Measurements from ENCODE around the gene NFATC1.

Gene NFATC1

GRCh38 chr18:79424008-79424565 lies 28.4 kb downstream of the NFATC1 start:
- no peak overlapping the region for H3K9ac ChIP-seq (ENCODE audit: low read length)
- H3K36me3 ChIP-seq (ENCODE audit: control insufficient read depth, insufficient read depth, low read length): no peaks in the 10 kb centered on the region
- H3K4me3 ChIP-seq (ENCODE audit: low read length): no peak overlapping the region
- no peaks in the 10 kb centered on the region for H3K27me3 ChIP-seq (ENCODE audit: control insufficient read depth, insufficient read depth, low read length)
- no peaks in the 10 kb centered on the region for H3K9me3 ChIP-seq (ENCODE audit: control insufficient read depth, low read length)
- no peaks in the 10 kb centered on the region for H3K4me1 ChIP-seq (ENCODE audit: control insufficient read depth, insufficient read depth, low read length)

GRCh38 chr18:79424880-79425568 lies 29.3 kb downstream of the NFATC1 start:
- H3K9me3 ChIP-seq (ENCODE audit: control insufficient read depth, low read length): no peaks in the 10 kb centered on the region
- no peak overlapping the region for H3K4me3 ChIP-seq (ENCODE audit: low read length)
- H3K4me1 ChIP-seq (ENCODE audit: control insufficient read depth, insufficient read depth, low read length): no peaks in the 10 kb centered on the region
- no peak overlapping the region for H3K9ac ChIP-seq (ENCODE audit: low read length)
- no peaks in the 10 kb centered on the region for H3K36me3 ChIP-seq (ENCODE audit: control insufficient read depth, insufficient read depth, low read length)
- no peaks in the 10 kb centered on the region for H3K27me3 ChIP-seq (ENCODE audit: control insufficient read depth, insufficient read depth, low read length)

GRCh38 chr18:79425569-79425886 lies 29.8 kb downstream of the NFATC1 start:
- no peaks in the 10 kb centered on the region for H3K27me3 ChIP-seq (ENCODE audit: control insufficient read depth, insufficient read depth, low read length)
- H3K36me3 ChIP-seq (ENCODE audit: control insufficient read depth, insufficient read depth, low read length): no peaks in the 10 kb centered on the region
- no peaks in the 10 kb centered on the region for H3K9me3 ChIP-seq (ENCODE audit: control insufficient read depth, low read length)
- no peaks in the 10 kb centered on the region for H3K4me1 ChIP-seq (ENCODE audit: control insufficient read depth, insufficient read depth, low read length)
- no peak overlapping the region for H3K4me3 ChIP-seq (ENCODE audit: low read length)
- H3K9ac ChIP-seq (ENCODE audit: low read length): no peak overlapping the region

GRCh38 chr18:79426376-79427300 lies 30.9 kb downstream of the NFATC1 start:
- H3K9ac ChIP-seq (ENCODE audit: low read length): no peak overlapping the region
- no peaks in the 10 kb centered on the region for H3K36me3 ChIP-seq (ENCODE audit: control insufficient read depth, insufficient read depth, low read length)
- no peaks in the 10 kb centered on the region for H3K4me1 ChIP-seq (ENCODE audit: control insufficient read depth, insufficient read depth, low read length)
- no peak overlapping the region for H3K4me3 ChIP-seq (ENCODE audit: low read length)
- H3K9me3 ChIP-seq (ENCODE audit: control insufficient read depth, low read length): no peaks in the 10 kb centered on the region
- H3K27me3 ChIP-seq (ENCODE audit: control insufficient read depth, insufficient read depth, low read length): no peaks in the 10 kb centered on the region

GRCh38 chr18:79427368-79428225 lies 31.9 kb downstream of the NFATC1 start:
- Histone ChIP-seq H3K4me1 (ENCODE audit: control insufficient read depth, insufficient read depth, low read length) (no peaks in the 10 kb centered on the region), H3K27me3 (ENCODE audit: control insufficient read depth, insufficient read depth, low read length) (no peaks in the 10 kb centered on the region), H3K9ac (ENCODE audit: low read length) (no peak overlapping the region), H3K36me3 (ENCODE audit: control insufficient read depth, insufficient read depth, low read length) (no peaks in the 10 kb centered on the region), H3K4me3 (ENCODE audit: low read length) (no peak overlapping the region), H3K9me3 (ENCODE audit: control insufficient read depth, low read length) (no peaks in the 10 kb centered on the region)

- no peak overlapping the region for H3K9ac ChIP-seq (ENCODE audit: low read length)
- no peaks in the 10 kb centered on the region for H3K4me1 ChIP-seq (ENCODE audit: control insufficient read depth, insufficient read depth, low read length)
- H3K27me3 ChIP-seq (ENCODE audit: control insufficient read depth, insufficient read depth, low read length): no peaks in the 10 kb centered on the region
- H3K36me3 ChIP-seq (ENCODE audit: control insufficient read depth, insufficient read depth, low read length): no peaks in the 10 kb centered on the region
- H3K9me3 ChIP-seq (ENCODE audit: control insufficient read depth, low read length): no peaks in the 10 kb centered on the region
- no peak overlapping the region for H3K4me3 ChIP-seq (ENCODE audit: low read length)
These were observed 32.6 kb downstream of the NFATC1 start for GRCh38 chr18:79428287-79428686.

GRCh38 chr18:79429381-79429780 lies 33.7 kb downstream of the NFATC1 start:
- H3K4me3 ChIP-seq (ENCODE audit: low read length): no peak overlapping the region
- H3K4me1 ChIP-seq (ENCODE audit: control insufficient read depth, insufficient read depth, low read length): no peaks in the 10 kb centered on the region
- H3K9ac ChIP-seq (ENCODE audit: low read length): no peak overlapping the region
- no peaks in the 10 kb centered on the region for H3K9me3 ChIP-seq (ENCODE audit: control insufficient read depth, low read length)
- no peaks in the 10 kb centered on the region for H3K27me3 ChIP-seq (ENCODE audit: control insufficient read depth, insufficient read depth, low read length)
- no peaks in the 10 kb centered on the region for H3K36me3 ChIP-seq (ENCODE audit: control insufficient read depth, insufficient read depth, low read length)

- Histone ChIP-seq H3K9me3 (ENCODE audit: control insufficient read depth, low read length) (no peaks in the 10 kb centered on the region), H3K9ac (ENCODE audit: low read length) (no peak overlapping the region), H3K36me3 (ENCODE audit: control insufficient read depth, insufficient read depth, low read length) (no peaks in the 10 kb centered on the region), H3K27me3 (ENCODE audit: control insufficient read depth, insufficient read depth, low read length) (no peaks in the 10 kb centered on the region), H3K4me3 (ENCODE audit: low read length) (no peak overlapping the region), H3K4me1 (ENCODE audit: control insufficient read depth, insufficient read depth, low read length) (no peaks in the 10 kb centered on the region)
These were observed 34.1 kb downstream of the NFATC1 start for GRCh38 chr18:79429785-79430281.

GRCh38 chr18:79432376-79433120 lies 36.8 kb downstream of the NFATC1 start:
- Histone ChIP-seq H3K36me3 (ENCODE audit: control insufficient read depth, insufficient read depth, low read length) (no peaks in the 10 kb centered on the region), H3K4me1 (ENCODE audit: control insufficient read depth, insufficient read depth, low read length) (no peaks in the 10 kb centered on the region), H3K9ac (ENCODE audit: low read length) (no peak overlapping the region), H3K9me3 (ENCODE audit: control insufficient read depth, low read length) (no peaks in the 10 kb centered on the region), H3K4me3 (ENCODE audit: low read length) (no peak overlapping the region), H3K27me3 (ENCODE audit: control insufficient read depth, insufficient read depth, low read length) (no peaks in the 10 kb centered on the region)

GRCh38 chr18:79433431-79433830 lies 37.7 kb downstream of the NFATC1 start:
- H3K9me3 ChIP-seq (ENCODE audit: control insufficient read depth, low read length): no peaks in the 10 kb centered on the region
- no peak overlapping the region for H3K9ac ChIP-seq (ENCODE audit: low read length)
- H3K36me3 ChIP-seq (ENCODE audit: control insufficient read depth, insufficient read depth, low read length): no peaks in the 10 kb centered on the region
- H3K4me1 ChIP-seq (ENCODE audit: control insufficient read depth, insufficient read depth, low read length): no peaks in the 10 kb centered on the region
- no peaks in the 10 kb centered on the region for H3K27me3 ChIP-seq (ENCODE audit: control insufficient read depth, insufficient read depth, low read length)
- H3K4me3 ChIP-seq (ENCODE audit: low read length): no peak overlapping the region
